Esophagus muscularis mucosa (tissue), 4 donors: ENCODE measurements around the gene RAB44.

Experiments
- EP300 ChIP-seq: sonication (generic); formaldehyde crosslinking; IDR thresholded peaks from one replicate; pipeline ENCODE4 v1.6.1; 2017; ENCODE audit warnings: antibody characterized with exemption
- POLR2AphosphoS5 ChIP-seq, 2 donors: sonication (generic); formaldehyde crosslinking; IDR thresholded peaks; one replicate each; pipeline ENCODE4 v1.6.1; 2017; ENCODE audit warnings: antibody characterized with exemption in 2 of 2
- TF ChIP-seq, protein P1 (sequence below), 3 experiments: fragments of 200-600 bp in 2 of 3; fragments of 450-650 bp in 1 of 3; sonication (generic) in 2 of 3; IDR thresholded peaks; one replicate each; pipeline ENCODE4 v1.5.1; 2017 to 2019; ENCODE audit warnings: antibody characterized with exemption in 3 of 3, mild to moderate bottlenecking in 2 of 3, moderate library complexity in 1 of 3

DNA sequence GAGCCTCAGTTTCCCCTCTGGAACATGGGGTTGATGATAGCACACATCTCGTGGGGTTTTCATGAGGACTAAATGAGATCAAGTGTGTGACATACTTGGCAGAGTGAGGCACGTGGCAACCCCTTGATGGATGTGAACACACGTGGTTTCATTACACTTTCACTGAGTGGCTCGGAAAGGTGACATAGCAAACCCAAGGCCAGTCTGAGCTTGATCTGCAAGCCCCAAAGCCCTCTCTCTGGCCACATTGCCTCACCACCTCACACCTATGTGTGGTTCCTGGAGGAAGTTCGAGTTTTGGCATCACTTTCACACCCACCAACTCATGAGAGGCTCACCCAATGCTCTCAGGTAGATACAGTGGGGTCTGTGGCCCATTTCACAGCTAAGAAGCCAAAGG lies 81.6 kb downstream of the RAB44 start:
- TF ChIP-seq, protein P1, sequence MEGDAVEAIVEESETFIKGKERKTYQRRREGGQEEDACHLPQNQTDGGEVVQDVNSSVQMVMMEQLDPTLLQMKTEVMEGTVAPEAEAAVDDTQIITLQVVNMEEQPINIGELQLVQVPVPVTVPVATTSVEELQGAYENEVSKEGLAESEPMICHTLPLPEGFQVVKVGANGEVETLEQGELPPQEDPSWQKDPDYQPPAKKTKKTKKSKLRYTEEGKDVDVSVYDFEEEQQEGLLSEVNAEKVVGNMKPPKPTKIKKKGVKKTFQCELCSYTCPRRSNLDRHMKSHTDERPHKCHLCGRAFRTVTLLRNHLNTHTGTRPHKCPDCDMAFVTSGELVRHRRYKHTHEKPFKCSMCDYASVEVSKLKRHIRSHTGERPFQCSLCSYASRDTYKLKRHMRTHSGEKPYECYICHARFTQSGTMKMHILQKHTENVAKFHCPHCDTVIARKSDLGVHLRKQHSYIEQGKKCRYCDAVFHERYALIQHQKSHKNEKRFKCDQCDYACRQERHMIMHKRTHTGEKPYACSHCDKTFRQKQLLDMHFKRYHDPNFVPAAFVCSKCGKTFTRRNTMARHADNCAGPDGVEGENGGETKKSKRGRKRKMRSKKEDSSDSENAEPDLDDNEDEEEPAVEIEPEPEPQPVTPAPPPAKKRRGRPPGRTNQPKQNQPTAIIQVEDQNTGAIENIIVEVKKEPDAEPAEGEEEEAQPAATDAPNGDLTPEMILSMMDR (IDR thresholded peaks at IDR 0.05) = no peak
- TF ChIP-seq POLR2AphosphoS5 (IDR thresholded peaks at IDR 0.05) = no peak
- no peak for TF ChIP-seq EP300
